B cell (primary cell): ENCODE measurements around the gene THSD4. TPM values are rescaled to one million over a fixed set of nuclear protein-coding genes. Genes with fewer than 3 reads are reported as not detected.

Source experiments
- ATAC-seq: fragments of 200-7000 bp; cut with Tn5 transposase; one replicate; pipeline ENCODE4 v1.10.0; 2021; ENCODE audit warnings: low read depth, mild to moderate bottlenecking, moderate number of reproducible peaks, moderate library complexity
- CTCF ChIA-PET: fragments of 350-600 bp; sonication (Branson Sonifier 250); formaldehyde crosslinking; loops from one replicate; lab custom pipeline; 2021; ENCODE audit warnings: antibody characterized with exemption, inconsistent platforms; lab: Charles Lee
- POLR2A ChIA-PET: fragments of 350-600 bp; sonication (Branson Sonifier 250); formaldehyde crosslinking; loops from one replicate; lab custom pipeline; 2021; ENCODE audit warnings: antibody characterized with exemption; lab: Charles Lee
- DNase-seq: peaks from one replicate; pipeline ENCODE4 v3.0.0; 2013
- H2AFZ ChIP-seq: 2 replicates; pipeline ENCODE4 v1.6.1; 2012; ENCODE audit warnings: mild to moderate bottlenecking, low read depth, low read length; ENCODE audit not compliant: insufficient read depth, poor library complexity, severe bottlenecking
- H3K27ac ChIP-seq, 2 donors: 1 replicate in 1 of 2; 2 replicates in 1 of 2; pipeline ENCODE4 v1.5.1; 2012 to 2013; ENCODE audit warnings: low read length in 2 of 2, mild to moderate bottlenecking in 2 of 2, moderate library complexity in 1 of 2
- H3K27me3 ChIP-seq, 4 experiments: fragments of 200-600 bp in 1 of 4; sonication (generic) in 1 of 4; replicated peaks in 1 of 4; 1 replicate in 2 of 4; 2 replicates in 2 of 4; pipeline versions ENCODE4 v1.6.1 to v1.7.0; 2013 to 2016; ENCODE audit warnings: low read length in 3 of 4, mild to moderate bottlenecking in 2 of 4, mixed read lengths in 1 of 4, moderate library complexity in 1 of 4; ENCODE audit not compliant: insufficient read depth in 4 of 4, control insufficient read depth in 3 of 4; ENCODE audit errors: control extremely low read depth in 1 of 4
- H3K36me3 ChIP-seq, 2 experiments: replicated peaks in 1 of 2; 1 replicate in 1 of 2; 2 replicates in 1 of 2; pipeline versions ENCODE4 v1.6.1 to v1.7.1; 2013; ENCODE audit warnings: low read length in 1 of 2; ENCODE audit not compliant: insufficient read depth in 2 of 2, control insufficient read depth in 1 of 2; ENCODE audit errors: control extremely low read depth in 1 of 2, extremely low read depth in 1 of 2
- H3K4me1 ChIP-seq, 2 donors: fragments of 200-600 bp in 1 of 2; sonication (generic) in 1 of 2; 1 replicate in 1 of 2; 2 replicates in 1 of 2; pipeline versions ENCODE4 v1.5.1 to v1.6.1; 2013 to 2017; ENCODE audit warnings: low read length in 2 of 2; ENCODE audit not compliant: control insufficient read depth in 2 of 2, insufficient read depth in 2 of 2
- H3K4me2 ChIP-seq: replicated peaks from 2 replicates; pipeline ENCODE3; 2012; ENCODE audit warnings: mild to moderate bottlenecking, low read depth, low read length; ENCODE audit not compliant: poor library complexity, severe bottlenecking
- H3K4me3 ChIP-seq, 5 experiments: fragments of 200-600 bp in 1 of 5; sonication (generic) in 1 of 5; 1 replicate in 3 of 5; 2 replicates in 2 of 5; pipeline versions ENCODE4 v1.5.1 to v1.7.0; 2011 to 2016; ENCODE audit warnings: low read length in 4 of 5, mild to moderate bottlenecking in 4 of 5, low read depth in 2 of 5, control low read depth in 1 of 5, moderate library complexity in 1 of 5; ENCODE audit not compliant: insufficient read depth in 1 of 5; ENCODE audit errors: control extremely low read depth in 1 of 5, extremely low read depth in 1 of 5
- H3K79me2 ChIP-seq: fragments of 200-600 bp; sonication (generic); one replicate; pipeline ENCODE4 v1.6.0; 2016; ENCODE audit warnings: low read length; ENCODE audit not compliant: control insufficient read depth, insufficient read depth
- H3K9ac ChIP-seq: fragments of 200-600 bp; sonication (generic); 2 replicates; pipeline ENCODE4 v1.6.1; 2017; ENCODE audit warnings: mild to moderate bottlenecking, low read length, moderate library complexity
- H3K9me3 ChIP-seq, 3 donors: one replicate each; pipeline versions ENCODE4 v1.6.1 to v1.7.1; 2013; ENCODE audit warnings: low read length in 2 of 3; ENCODE audit not compliant: control insufficient read depth in 2 of 3, insufficient read depth in 1 of 3; ENCODE audit errors: control extremely low read depth in 1 of 3
- H4K20me1 ChIP-seq: 2 replicates; pipeline ENCODE4 v1.6.0; 2012; ENCODE audit warnings: mild to moderate bottlenecking, low read length; ENCODE audit not compliant: insufficient read depth, control insufficient read depth, poor library complexity, severe bottlenecking
- H3K27ac Mint-ChIP-seq: one replicate; pipeline ENCODE4 v1.8.0; 2021; ENCODE audit warnings: mixed read lengths
- H3K27me3 Mint-ChIP-seq: one replicate; pipeline ENCODE4 v1.8.0; 2021; ENCODE audit warnings: mixed read lengths
- H3K4me1 Mint-ChIP-seq: one replicate; pipeline ENCODE4 v1.8.0; 2021; ENCODE audit warnings: mixed read lengths
- H3K4me3 Mint-ChIP-seq: one replicate; pipeline ENCODE4 v1.8.0; 2021; ENCODE audit warnings: mixed read lengths
- H3K9me3 Mint-ChIP-seq: one replicate; pipeline ENCODE4 v1.8.0; 2022; ENCODE audit warnings: mixed read lengths; ENCODE audit not compliant: insufficient read depth
- CTCF ChIP-seq: fragments of 200-600 bp; IDR thresholded peaks from one replicate; pipeline ENCODE4 v1.8.0; 2022; ENCODE audit warnings: antibody characterized with exemption, mild to moderate bottlenecking
- EZH2 ChIP-seq: IDR thresholded peaks from 2 replicates; pipeline ENCODE4 v1.6.1; 2012; ENCODE audit warnings: borderline replicate concordance, low read depth, mild to moderate bottlenecking, moderate library complexity, low read length; ENCODE audit not compliant: insufficient read depth, poor library complexity, severe bottlenecking
- whole genome bisulfite sequencing: methylation state at CpG from one replicate; pipeline ENCODE4 v1.1.5; 2013; ENCODE audit warnings: missing lambda C conversion rate; ENCODE audit not compliant: insufficient coverage; 5-methylcytosine and 5-hydroxymethylcytosine counted together
- intact Hi-C: fragments of 100-400 bp; cut with micrococcal nuclease; formaldehyde crosslinking; loops from one replicate; pipeline ENCODE4 v1.10.0; 2022
- polyA plus RNA-seq: library from polyadenylated mRNA; depleted of rRNA; stranded (reverse); fragments of >200 nt; gene quantifications from 2 replicates; pipeline ENCODE4 v1.2.3, GENCODE V29; 2012
- total RNA-seq, 2 donors: library from RNA; stranded (reverse); fragments of 120-200 nt in 1 of 2; gene quantifications; 1 replicate in 1 of 2; 2 replicates in 1 of 2; pipeline versions ENCODE4 v1.2.3 to v1.2.4, GENCODE V29; 2013 to 2022

THSD4 gene
- total and polyA plus RNA-seq, 2 donors (not counting 1 experiment from before 2014, with no cell fraction given): not detected

GRCh38 chr15:71334434-71334833 is 219.2 kb downstream of the THSD4 start:
- no peak overlapping the region for H3K9ac ChIP-seq
- DNase-seq: no peak
- 85% methylated on average over 2 of the region's 2 CpGs for WGBS
- no peak for TF ChIP-seq CTCF
- no peak for TF ChIP-seq EZH2
- CTCF ChIA-PET: no interaction called here
- H3K4me3 ChIP-seq: no peak overlapping the region
- H3K27ac Mint-ChIP-seq: no peak overlapping the region
- no peaks in the 10 kb centered on the region for H3K4me1 Mint-ChIP-seq
- POLR2A ChIA-PET: no interaction called here
- H3K4me1 ChIP-seq: no peaks in the 10 kb centered on the region
- H3K36me3 ChIP-seq: no peaks in the 10 kb centered on the region
- no peak overlapping the region for H3K4me2 ChIP-seq
- no peak for ATAC-seq
- no peaks in the 10 kb centered on the region for H3K9me3 Mint-ChIP-seq
- intact Hi-C loops: no loop called here
- no peak overlapping the region for H2AFZ ChIP-seq
- H3K9me3 ChIP-seq: no peaks in the 10 kb centered on the region
- H4K20me1 ChIP-seq: no peaks in the 10 kb centered on the region
- H3K27me3 ChIP-seq: peaks cover 0 to 2% (median 0%) of the 10 kb centered on the region in 4 experiments
- H3K79me2 ChIP-seq: no peaks in the 10 kb centered on the region
- no peak overlapping the region for H3K27ac ChIP-seq
- peaks cover 3% of the 10 kb centered on the region for H3K27me3 Mint-ChIP-seq
- H3K4me3 Mint-ChIP-seq: no peak overlapping the region

- Histone ChIP-seq H3K27ac (no peak overlapping the region), H2AFZ (no peak overlapping the region), H4K20me1 (no peaks in the 10 kb centered on the region), H3K9ac (no peak overlapping the region), H3K79me2 (no peaks in the 10 kb centered on the region), H3K4me1 (no peaks in the 10 kb centered on the region), H3K4me2 (no peak overlapping the region), H3K4me3 (no peak overlapping the region), H3K27me3 (peaks cover 0 to 2% (median 0%) of the 10 kb centered on the region in 4 experiments), H3K9me3 (no peaks in the 10 kb centered on the region), H3K36me3 (no peaks in the 10 kb centered on the region)
- H3K9me3 Mint-ChIP-seq: no peaks in the 10 kb centered on the region
- H3K27me3 Mint-ChIP-seq: peaks cover 3% of the 10 kb centered on the region
- WGBS: 88% methylated on average over 2 of the region's 3 CpGs
- no peaks in the 10 kb centered on the region for H3K4me1 Mint-ChIP-seq
- TF ChIP-seq EZH2 (no peak), CTCF (no peak)
- DNase-seq (no peak), ATAC-seq (no peak)
- H3K4me3 Mint-ChIP-seq: no peak overlapping the region
- ChIA-PET POLR2A (no interaction called here), CTCF (no interaction called here)
- intact Hi-C loops: no loop called here
- H3K27ac Mint-ChIP-seq: no peak overlapping the region
These were observed 219.6 kb downstream of the THSD4 start for GRCh38 chr15:71334873-71335272.
